H54 (cell line): ENCODE results near the gene HDAC4.

Experiments used
- DNase-seq: peaks from one replicate; pipeline ENCODE4 v3.0.0; 2011; ENCODE audit warnings: low spot score, mixed read lengths; ENCODE audit not compliant: insufficient read length
- FAIRE-seq: peaks from 3 replicates; lab custom pipeline; 2011; peaks lifted over from hg19 to GRCh38; lab: Jason Lieb, UNC
- POLR2A ChIP-seq: IDR thresholded peaks from 2 replicates; pipeline ENCODE4 v1.6.1; 2011; ENCODE audit warnings: low read depth, mild to moderate bottlenecking, low read length

Gene HDAC4

DNA sequence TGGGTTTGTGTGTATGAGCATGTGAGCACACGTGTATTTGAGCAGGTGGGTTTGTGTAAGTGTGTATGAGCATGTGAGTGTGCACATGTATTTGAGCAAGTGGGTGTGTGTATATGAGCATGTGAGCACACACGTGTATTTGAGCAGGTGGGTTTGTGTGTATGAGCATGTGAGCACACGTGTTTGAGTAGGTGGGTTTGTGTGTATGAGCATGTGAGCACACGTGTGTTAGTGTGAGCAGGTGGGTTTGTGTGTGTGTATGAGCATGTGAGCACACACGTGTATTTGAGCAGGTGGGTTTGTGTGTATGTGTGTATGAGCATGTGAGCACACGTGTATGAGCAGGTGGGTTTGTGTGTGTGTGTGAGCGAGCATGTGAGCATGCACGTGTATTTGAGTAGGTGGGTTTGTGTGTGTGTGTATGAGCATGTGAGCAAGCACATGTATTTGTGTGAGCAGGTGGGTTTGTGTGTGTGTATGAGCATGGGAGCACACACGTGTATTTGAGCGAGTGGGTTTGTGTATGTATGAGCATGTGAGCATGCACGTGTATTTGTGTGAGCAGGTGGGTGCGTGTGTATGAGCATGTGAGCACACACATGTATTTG lies 383.2 kb downstream of the HDAC4 start:
- FAIRE-seq (no peak), DNase-seq (no peak)
- no peak for TF ChIP-seq POLR2A

DNA sequence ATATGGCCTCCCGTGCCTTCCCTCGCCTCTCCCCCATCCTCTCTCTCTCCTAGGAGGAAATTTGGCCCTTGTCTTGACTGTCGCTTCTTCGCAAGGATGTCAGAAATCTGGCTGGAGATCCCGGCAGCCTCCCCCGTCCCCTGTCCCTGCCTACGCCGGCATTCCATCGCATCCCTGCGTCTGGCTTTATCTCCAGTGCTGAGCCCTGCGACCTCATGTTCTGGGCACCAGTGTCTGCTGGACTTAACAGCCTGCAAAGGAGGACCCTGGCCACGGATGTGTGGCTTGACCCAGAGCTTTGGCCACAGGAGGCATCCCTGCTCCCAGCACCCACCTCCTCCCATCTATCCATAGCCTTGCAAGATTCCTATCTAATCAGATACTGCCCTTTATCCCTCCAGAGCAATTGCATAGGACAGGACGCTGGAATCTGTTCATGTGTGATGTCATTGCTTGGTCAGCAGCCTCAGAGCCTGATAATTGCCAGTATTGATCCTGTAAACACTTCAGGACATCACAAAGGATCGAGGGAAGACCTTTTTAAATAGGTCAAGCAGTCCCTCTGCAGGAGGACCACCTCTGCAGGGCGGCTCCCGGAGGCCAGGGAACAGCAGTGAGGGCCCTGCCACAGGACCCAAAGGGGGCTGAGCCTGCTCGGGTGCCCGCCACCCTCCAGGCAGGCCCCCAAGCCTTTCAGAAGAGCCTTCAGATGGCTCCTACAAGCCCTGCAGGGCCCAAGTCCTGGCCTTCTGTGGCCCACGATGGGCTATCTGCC lies 384.7 kb downstream of the HDAC4 start:
- no peak for TF ChIP-seq POLR2A
- FAIRE-seq (no peak), DNase-seq (no peak)

GRCh38 chr2:239015218-239015900 lies 385.5 kb downstream of the HDAC4 start:
- TF ChIP-seq POLR2A: no peak
- DNase-seq (no peak), FAIRE-seq (no peak)

GRCh38 chr2:239014458-239015217 lies 386.2 kb downstream of the HDAC4 start:
- FAIRE-seq: no peak

GRCh38 chr2:239013678-239013976 lies 387.2 kb downstream of the HDAC4 start:
- no peak for TF ChIP-seq POLR2A
- FAIRE-seq: no peak
- no peak for DNase-seq

More at GRCh38 chr2:239014458-239015217, 386.2 kb downstream of the HDAC4 start:
- TF ChIP-seq POLR2A: no peak
- DNase-seq: no peak

DNA sequence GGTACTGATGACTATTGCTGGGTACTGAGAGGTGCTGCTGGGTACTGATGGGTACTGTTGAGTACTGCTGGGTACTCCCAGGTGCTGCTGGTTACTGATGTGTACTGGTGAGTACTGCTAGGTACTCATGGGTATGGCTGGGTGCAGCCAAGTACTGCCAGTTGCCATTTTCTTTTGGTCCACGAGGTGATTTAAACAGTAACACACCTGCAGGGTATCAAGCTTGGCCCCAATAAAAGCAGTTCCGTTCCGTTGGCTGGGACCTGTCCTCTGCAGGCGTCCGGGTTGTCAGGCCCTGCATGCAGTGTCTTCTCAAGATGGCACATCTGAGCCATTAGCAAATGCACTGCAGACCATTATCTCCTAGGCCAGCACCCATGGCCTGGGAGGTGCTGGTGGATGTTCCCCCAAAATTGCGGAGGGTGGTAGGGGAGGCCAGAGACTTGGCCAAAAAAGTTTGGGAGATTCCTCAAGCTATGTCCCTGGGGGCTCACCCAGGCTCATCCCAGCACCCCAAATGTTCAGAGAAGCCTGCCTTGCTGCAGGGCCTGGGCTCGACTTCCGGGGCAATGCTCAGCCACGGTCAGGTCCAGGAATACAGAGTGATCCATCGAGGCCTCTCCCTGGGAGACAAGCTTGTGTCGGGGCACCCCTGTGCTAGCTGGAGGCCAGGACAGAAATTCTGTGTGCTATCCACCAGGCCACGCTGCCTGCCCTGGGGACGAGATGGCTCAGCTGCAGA lies 387.7 kb downstream of the HDAC4 start:
- FAIRE-seq (no peak), DNase-seq (no peak)
- no peak for TF ChIP-seq POLR2A

GRCh38 chr2:239012228-239012627 lies 388.6 kb downstream of the HDAC4 start:
- FAIRE-seq: no peak
- DNase-seq: no peak
- TF ChIP-seq POLR2A: no peak

DNA sequence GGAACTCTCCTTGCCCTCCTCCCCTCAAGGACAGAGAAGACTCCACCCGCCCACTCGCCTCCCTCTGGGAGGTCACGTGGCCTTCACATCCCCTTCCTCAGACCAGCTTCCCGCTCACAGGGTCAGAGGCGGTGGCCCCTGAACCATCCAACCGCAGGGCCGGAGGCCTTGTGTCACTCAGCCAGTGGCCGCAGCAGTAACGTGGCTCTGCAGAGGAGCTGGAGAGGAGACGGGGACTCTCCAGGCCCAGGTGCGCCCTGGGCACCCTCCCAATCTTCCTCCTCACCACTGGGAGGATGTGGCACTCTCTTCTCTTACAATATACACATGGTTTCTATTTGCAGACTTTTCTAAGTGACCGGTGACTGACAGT lies 391.2 kb downstream of the HDAC4 start:
- FAIRE-seq: no peak
- DNase-seq: no peak
- no peak for TF ChIP-seq POLR2A

- DNase-seq: no peak
- no peak for FAIRE-seq
- no peak for TF ChIP-seq POLR2A
Observed at GRCh38 chr2:239008677-239009588, 391.9 kb downstream of the HDAC4 start.

- TF ChIP-seq POLR2A: no peak
- FAIRE-seq (no peak), DNase-seq (no peak)
Observed at GRCh38 chr2:239008004-239008403, 392.8 kb downstream of the HDAC4 start.

- TF ChIP-seq POLR2A: no peak
- peak; percentile 14 for DNase-seq
- no peak for FAIRE-seq
Observed at GRCh38 chr2:239006622-239007285, 394.1 kb downstream of the HDAC4 start.

- TF ChIP-seq POLR2A: no peak
- DNase-seq (no peak), FAIRE-seq (no peak)
Observed at GRCh38 chr2:239005586-239005985, 395.2 kb downstream of the HDAC4 start.
